Activated T-helper 17 cell treated with anti-CD3 and anti-CD28 coated beads, Interleukin-2, amount 50 U/mL, for 72 hours (primary cell): Measurements from ENCODE around the gene LRP4. TPM values are rescaled to one million over a fixed set of nuclear protein-coding genes. Genes with fewer than 3 reads are reported as not detected.
"Not testable (repeated sequence)": the region's sequence is repeated elsewhere in the genome, so short reads cannot be mapped to it uniquely, and the experiment has no call there.

Source experiments
- ATAC-seq: fragments of 150-1000 bp; cut with Tn5 transposase; replicated peaks from 2 replicates; pipeline ENCODE4 v1.10.0; 2021; ENCODE audit warnings: mild to moderate bottlenecking, moderate library complexity
- H3K27ac Mint-ChIP-seq: one replicate; pipeline ENCODE4 v1.8.0; 2022; ENCODE audit warnings: mixed read lengths
- H3K27me3 Mint-ChIP-seq: one replicate; pipeline ENCODE4 v1.8.0; 2022; ENCODE audit warnings: mixed read lengths
- H3K36me3 Mint-ChIP-seq: one replicate; pipeline ENCODE4 v1.8.0; 2022; ENCODE audit warnings: low read depth, mild to moderate bottlenecking, mixed read lengths
- H3K4me1 Mint-ChIP-seq: one replicate; pipeline ENCODE4 v1.8.0; 2022; ENCODE audit warnings: mixed read lengths
- H3K4me3 Mint-ChIP-seq: one replicate; pipeline ENCODE4 v1.8.0; 2022; ENCODE audit warnings: mild to moderate bottlenecking, mixed read lengths
- H3K9me3 Mint-ChIP-seq: one replicate; pipeline ENCODE4 v1.8.0; 2022; ENCODE audit warnings: mixed read lengths
- total RNA-seq, 2 donors: library from RNA; stranded (reverse); gene quantifications; one replicate each; pipeline ENCODE4 v1.2.3, GENCODE V29; 2022

LRP4 gene
- total RNA-seq, 2 donors from 2014 or later: 0.08 to 0.11 TPM

DNA sequence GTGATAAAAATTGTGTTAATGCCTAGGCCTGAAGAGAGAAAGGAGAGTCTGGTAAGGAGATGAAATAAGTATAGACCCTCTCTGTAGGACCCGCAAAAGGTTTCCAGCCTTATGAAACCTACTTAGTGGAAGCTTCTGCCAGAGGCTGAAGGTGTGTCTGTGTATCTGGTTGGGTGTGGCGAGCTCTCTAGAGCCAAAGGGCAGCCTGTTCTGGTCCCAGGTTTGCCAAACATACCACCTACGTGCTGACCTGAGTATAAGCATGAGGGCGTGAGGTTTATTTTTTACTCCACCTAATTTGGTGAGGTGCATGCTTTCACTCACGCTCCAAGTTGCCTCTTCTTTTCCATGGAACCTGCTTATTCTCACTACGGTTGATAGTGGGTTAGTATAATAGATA, 23.8 kb upstream of the LRP4 start:
- H3K4me3 Mint-ChIP-seq: no peak overlapping the region
- ATAC-seq: no peak
- H3K27me3 Mint-ChIP-seq: no peaks in the 10 kb centered on the region
- peaks cover under 1% of the 10 kb centered on the region for H3K4me1 Mint-ChIP-seq
- no peak overlapping the region for H3K27ac Mint-ChIP-seq
- H3K36me3 Mint-ChIP-seq: peaks cover 10% of the 10 kb centered on the region
- no peaks in the 10 kb centered on the region for H3K9me3 Mint-ChIP-seq

DNA sequence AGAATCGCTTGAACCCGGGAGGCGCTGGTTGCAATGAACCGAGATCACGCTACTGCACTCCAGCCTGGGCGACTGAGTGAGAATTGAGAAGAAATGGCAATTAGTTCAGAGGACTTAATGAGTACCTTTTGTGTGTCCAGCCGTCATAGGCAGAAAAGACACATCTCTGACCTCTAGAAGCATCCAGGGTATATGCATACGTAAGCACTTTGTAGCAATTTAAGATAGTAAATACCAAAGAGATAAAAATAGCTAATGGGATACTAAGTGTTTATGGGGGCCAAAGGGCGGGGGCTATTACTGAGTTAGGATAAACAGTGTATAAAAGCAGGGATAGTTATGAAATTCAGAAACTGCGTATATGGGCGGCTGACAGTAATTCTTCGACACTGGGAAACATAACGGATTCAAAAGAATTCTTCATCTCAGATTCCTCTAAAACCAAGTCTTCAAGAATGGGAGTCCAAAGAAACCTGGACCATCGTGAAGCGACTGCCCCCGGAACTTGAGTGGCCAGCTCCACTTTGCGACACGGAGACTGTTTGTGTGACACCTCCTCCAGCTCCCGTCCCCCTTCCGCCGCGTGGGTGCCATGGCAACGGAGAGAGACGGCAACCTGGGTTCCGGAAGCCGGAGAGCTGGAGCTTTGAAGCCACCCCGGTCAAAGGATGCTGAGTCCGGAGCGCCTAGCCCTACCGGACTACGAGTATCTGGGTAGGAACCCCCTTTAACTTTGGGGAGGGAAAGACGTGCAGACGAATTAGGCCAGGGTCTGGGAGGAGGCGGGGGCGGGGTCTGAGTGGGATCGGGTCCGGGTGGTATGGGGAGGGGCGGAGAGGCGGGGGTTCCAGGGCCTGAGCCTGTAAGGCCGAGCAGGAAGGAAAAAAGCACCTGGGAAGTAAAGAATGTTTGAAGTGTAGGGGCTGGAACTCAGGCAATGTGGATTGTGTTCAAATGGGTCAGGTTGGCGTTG, 18.1 kb upstream of the LRP4 start, which contains the start of gene CSTPP1:
Gene CSTPP1 (plus strand): TSS at position 624 of the 973 bp plus-strand sequence. CDS start 45 bp downstream, at position 669.
- H3K27me3 Mint-ChIP-seq: peaks cover 5% of the 10 kb centered on the region
- peaks cover 11% of the 10 kb centered on the region for H3K36me3 Mint-ChIP-seq

DNA sequence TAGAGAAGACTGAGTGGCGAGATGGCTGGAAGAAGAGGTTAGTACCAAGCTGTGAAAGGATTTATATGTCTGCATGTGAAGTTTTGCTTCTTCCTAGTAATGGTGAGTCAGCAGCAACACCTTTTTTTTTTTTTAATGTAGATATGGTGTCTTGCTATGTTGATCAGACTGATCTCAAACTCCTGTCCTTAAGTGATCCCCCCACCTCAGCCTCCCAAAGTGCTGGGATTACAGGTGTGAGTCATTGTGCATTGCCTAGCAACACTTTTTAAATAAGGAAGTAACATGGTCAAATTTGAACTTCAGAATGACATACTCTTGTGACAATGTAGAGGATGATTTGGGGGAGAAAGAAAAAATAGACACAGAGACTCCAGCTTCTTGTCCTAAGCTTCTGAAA, 11.7 kb upstream of the LRP4 start:
- Mint-ChIP-seq H3K4me3 (no peak overlapping the region), H3K27me3 (peaks cover 12% of the 10 kb centered on the region), H3K9me3 (no peaks in the 10 kb centered on the region), H3K36me3 (no peaks in the 10 kb centered on the region), H3K27ac (no peak overlapping the region), H3K4me1 (no peaks in the 10 kb centered on the region)
- ATAC-seq: no peak

More for the DNA sequence above, 18.1 kb upstream of the LRP4 start, which contains the start of gene CSTPP1:
- peak; percentile 99 for ATAC-seq
- Mint-ChIP-seq H3K4me3 (peak within 1 kb of the TSS; percentile 87), H3K27ac (peak within 1 kb of the TSS; percentile 90), H3K4me1 (peaks cover 15% of the 10 kb centered on the region), H3K9me3 (no peaks in the 10 kb centered on the region)

GRCh38 chr11:46928701-46929100, 10.4 kb upstream of the LRP4 start:
- not testable (repeated sequence) for H3K9me3 Mint-ChIP-seq, H3K4me1 Mint-ChIP-seq, ATAC-seq

GRCh38 chr11:46927928-46928327, 9.6 kb upstream of the LRP4 start:
- H3K27me3 Mint-ChIP-seq: peaks cover 14% of the 10 kb centered on the region
- not testable (repeated sequence) for H3K4me1 Mint-ChIP-seq, H3K9me3 Mint-ChIP-seq, ATAC-seq, H3K36me3 Mint-ChIP-seq, H3K27ac Mint-ChIP-seq, H3K4me3 Mint-ChIP-seq

More at GRCh38 chr11:46928701-46929100, 10.4 kb upstream of the LRP4 start:
- not testable (repeated sequence) for H3K27ac Mint-ChIP-seq, H3K4me3 Mint-ChIP-seq, H3K36me3 Mint-ChIP-seq
- H3K27me3 Mint-ChIP-seq: peaks cover 14% of the 10 kb centered on the region

GRCh38 chr11:46920755-46921154, 2.4 kb upstream of the LRP4 start:
- ATAC-seq: no peak
- H3K4me1 Mint-ChIP-seq: peaks cover 18% of the 10 kb centered on the region
- no peaks in the 10 kb centered on the region for H3K9me3 Mint-ChIP-seq
- H3K27me3 Mint-ChIP-seq: peaks cover 34% of the 10 kb centered on the region
- no peak overlapping the region for H3K27ac Mint-ChIP-seq
- H3K4me3 Mint-ChIP-seq: no peak overlapping the region
- H3K36me3 Mint-ChIP-seq: peaks cover 7% of the 10 kb centered on the region

GRCh38 chr11:46918788-46919513, 601 bp upstream of the LRP4 start:
- Mint-ChIP-seq H3K4me1 (peaks cover 18% of the 10 kb centered on the region), H3K27me3 (peaks cover 42% of the 10 kb centered on the region), H3K36me3 (peaks cover 7% of the 10 kb centered on the region), H3K4me3 (peak overlapping the region; percentile 63), H3K9me3 (no peaks in the 10 kb centered on the region), H3K27ac (peak overlapping the region; percentile 11)
- ATAC-seq: no peak

DNA sequence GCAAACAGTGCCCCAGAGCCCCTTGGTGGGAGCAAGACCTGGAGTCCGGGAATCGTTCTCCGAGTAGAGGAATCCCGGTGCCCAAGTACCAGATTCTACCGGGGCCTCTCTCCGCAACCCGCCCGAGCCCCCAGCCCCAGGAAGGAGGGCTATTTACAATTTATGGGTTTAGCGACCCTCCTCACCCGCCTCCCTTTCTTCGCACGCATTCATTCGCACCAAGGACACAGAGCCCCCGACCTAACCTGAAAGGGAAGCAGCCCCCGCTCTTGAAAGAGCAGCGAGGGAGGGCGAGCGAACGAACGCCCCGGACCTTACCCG, 628 bp downstream of the LRP4 start:
- no peak for ATAC-seq
- Mint-ChIP-seq H3K27me3 (peaks cover 53% of the 10 kb centered on the region), H3K27ac (no peak overlapping the region), H3K4me1 (peaks cover 18% of the 10 kb centered on the region), H3K9me3 (no peaks in the 10 kb centered on the region), H3K4me3 (peak overlapping the region; percentile 77), H3K36me3 (peaks cover 7% of the 10 kb centered on the region)

- H3K4me3 Mint-ChIP-seq: peak overlapping the region; percentile 77
- H3K4me1 Mint-ChIP-seq: peaks cover 18% of the 10 kb centered on the region
- no peaks in the 10 kb centered on the region for H3K9me3 Mint-ChIP-seq
- peak; percentile 14 for ATAC-seq
- H3K27me3 Mint-ChIP-seq: peaks cover 55% of the 10 kb centered on the region
- no peak overlapping the region for H3K27ac Mint-ChIP-seq
- peaks cover 7% of the 10 kb centered on the region for H3K36me3 Mint-ChIP-seq
These were observed 1.1 kb downstream of the LRP4 start for GRCh38 chr11:46917109-46917761.

- no peaks in the 10 kb centered on the region for H3K9me3 Mint-ChIP-seq
These were observed 1.9 kb downstream of the LRP4 start for GRCh38 chr11:46916286-46917108.

GRCh38 chr11:46914910-46915309, 3.4 kb downstream of the LRP4 start:
- Mint-ChIP-seq H3K36me3 (peaks cover 7% of the 10 kb centered on the region), H3K27ac (no peak overlapping the region), H3K4me1 (peaks cover 17% of the 10 kb centered on the region), H3K4me3 (no peak overlapping the region), H3K27me3 (peaks cover 58% of the 10 kb centered on the region), H3K9me3 (no peaks in the 10 kb centered on the region)
- ATAC-seq: no peak

More at GRCh38 chr11:46916286-46917108, 1.9 kb downstream of the LRP4 start:
- Mint-ChIP-seq H3K27ac (no peak overlapping the region), H3K4me1 (peaks cover 18% of the 10 kb centered on the region), H3K27me3 (peaks cover 58% of the 10 kb centered on the region), H3K36me3 (peaks cover 7% of the 10 kb centered on the region), H3K4me3 (peak overlapping the region; percentile 77)
- ATAC-seq: peak; percentile 36

GRCh38 chr11:46914363-46914762, 4.0 kb downstream of the LRP4 start:
- Mint-ChIP-seq H3K27ac (no peak overlapping the region), H3K4me3 (no peak overlapping the region), H3K27me3 (peaks cover 54% of the 10 kb centered on the region), H3K36me3 (peaks cover 7% of the 10 kb centered on the region), H3K4me1 (peaks cover 11% of the 10 kb centered on the region), H3K9me3 (no peaks in the 10 kb centered on the region)
- ATAC-seq: no peak

GRCh38 chr11:46913484-46913883, 4.9 kb downstream of the LRP4 start:
- H3K27me3 Mint-ChIP-seq: peaks cover 46% of the 10 kb centered on the region
- H3K9me3 Mint-ChIP-seq: no peaks in the 10 kb centered on the region
- no peak for ATAC-seq
- H3K36me3 Mint-ChIP-seq: no peaks in the 10 kb centered on the region
- H3K4me1 Mint-ChIP-seq: peaks cover 7% of the 10 kb centered on the region
- H3K4me3 Mint-ChIP-seq: no peak overlapping the region
- H3K27ac Mint-ChIP-seq: no peak overlapping the region
